OCI-LY1 (cell line): ENCODE data around the gene SOX5.

ENCODE experiments used
- EZH2 ChIP-seq: fragments of 200-600 bp; sonication (generic), shearing (Covaris generic); IDR thresholded peaks from 2 replicates; pipeline ENCODE4 v1.8.0; 2017; ENCODE audit warnings: borderline replicate concordance, mixed run types, mild to moderate bottlenecking, antibody characterized with exemption, low read length, moderate library complexity, mixed read lengths
- TF ChIP-seq, protein P1 (sequence below): fragments of 200-600 bp; sonication (generic), shearing (Covaris generic); IDR thresholded peaks from 2 replicates; pipeline ENCODE4 v1.5.1; 2017; ENCODE audit warnings: mild to moderate bottlenecking, antibody characterized with exemption, low read length, moderate library complexity, mixed read lengths

DNA sequence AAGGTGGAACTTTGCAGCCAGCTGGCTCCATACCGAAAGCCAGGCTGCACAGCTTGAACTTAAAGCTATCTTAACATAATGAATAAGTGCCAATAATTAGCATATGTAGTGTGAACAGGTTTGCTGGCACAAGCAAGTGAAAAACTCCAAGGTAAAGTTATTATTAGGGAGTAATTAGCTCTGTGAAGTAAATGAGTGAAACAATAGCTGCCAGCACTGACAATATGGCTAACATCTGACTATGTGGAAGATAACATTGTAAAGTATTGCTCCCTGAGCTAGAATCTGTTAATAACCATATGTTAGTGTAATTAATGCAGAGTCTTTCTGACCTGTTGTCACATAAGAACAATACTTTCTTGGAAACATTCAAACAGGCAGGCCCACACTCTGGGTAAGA lies 246.4 kb downstream of the SOX5 start:
- TF ChIP-seq, protein P1, sequence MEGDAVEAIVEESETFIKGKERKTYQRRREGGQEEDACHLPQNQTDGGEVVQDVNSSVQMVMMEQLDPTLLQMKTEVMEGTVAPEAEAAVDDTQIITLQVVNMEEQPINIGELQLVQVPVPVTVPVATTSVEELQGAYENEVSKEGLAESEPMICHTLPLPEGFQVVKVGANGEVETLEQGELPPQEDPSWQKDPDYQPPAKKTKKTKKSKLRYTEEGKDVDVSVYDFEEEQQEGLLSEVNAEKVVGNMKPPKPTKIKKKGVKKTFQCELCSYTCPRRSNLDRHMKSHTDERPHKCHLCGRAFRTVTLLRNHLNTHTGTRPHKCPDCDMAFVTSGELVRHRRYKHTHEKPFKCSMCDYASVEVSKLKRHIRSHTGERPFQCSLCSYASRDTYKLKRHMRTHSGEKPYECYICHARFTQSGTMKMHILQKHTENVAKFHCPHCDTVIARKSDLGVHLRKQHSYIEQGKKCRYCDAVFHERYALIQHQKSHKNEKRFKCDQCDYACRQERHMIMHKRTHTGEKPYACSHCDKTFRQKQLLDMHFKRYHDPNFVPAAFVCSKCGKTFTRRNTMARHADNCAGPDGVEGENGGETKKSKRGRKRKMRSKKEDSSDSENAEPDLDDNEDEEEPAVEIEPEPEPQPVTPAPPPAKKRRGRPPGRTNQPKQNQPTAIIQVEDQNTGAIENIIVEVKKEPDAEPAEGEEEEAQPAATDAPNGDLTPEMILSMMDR: no peak
- no peak for TF ChIP-seq EZH2
